ENCODE measurements around the gene GXYLT2. TPM values are rescaled to one million over a fixed set of nuclear protein-coding genes. Genes with fewer than 3 reads are reported as not detected.

The GXYLT2 gene
- total and polyA plus RNA-seq, 2 of the 13 experiments (the other 11 are each of a cell fraction or from before 2014, with no cell fraction given) = 4.3 to 6.9 TPM

DNA sequence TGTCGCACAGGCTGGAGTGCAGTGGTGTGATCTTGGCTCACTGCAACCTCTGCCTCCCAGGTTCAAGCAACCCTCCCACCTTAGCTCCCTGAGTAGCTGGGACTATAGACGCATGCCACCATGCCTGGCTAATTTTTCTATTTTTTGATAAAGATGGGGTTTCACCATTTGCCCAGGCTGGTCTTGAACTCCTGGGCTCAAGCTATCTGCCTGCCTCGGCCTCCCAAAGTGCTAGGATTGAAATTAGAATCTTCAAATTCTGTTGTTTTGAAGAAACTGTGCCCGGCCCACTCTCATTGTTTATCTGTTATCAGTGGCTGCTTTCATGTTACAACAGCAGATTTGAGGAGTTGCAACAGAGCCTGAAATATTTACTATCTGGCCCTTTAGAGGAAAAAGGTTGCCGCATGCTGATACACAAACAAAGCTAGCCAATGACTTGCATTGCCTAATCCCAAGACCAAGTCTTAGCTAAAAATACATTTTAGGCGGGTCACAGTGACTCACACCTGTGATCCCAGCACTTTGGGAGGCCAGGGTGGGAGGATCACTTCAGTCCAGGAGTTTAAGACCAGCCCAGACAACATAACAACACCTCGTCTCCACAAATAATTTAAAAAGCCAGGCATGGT lies 65.6 kb downstream of the GXYLT2 start (continued):
- no peak for TF ChIP-seq TCF12 (IDR thresholded peaks at IDR 0.05)
- peak; percentile 47; the same call in 1 of the 2 replicates for TF ChIP-seq TCF12 (CRISPR knock-in tag; IDR thresholded peaks at IDR 0.05)
- no peak for TF ChIP-seq CCDC6 (CRISPR knock-in tag; IDR thresholded peaks at IDR 0.05)
- TF ChIP-seq HES4 (CRISPR knock-in tag; IDR thresholded peaks at IDR 0.05; ENCODE audit: borderline replicate concordance) = no peak
- no peak for TF ChIP-seq ZNF30 (CRISPR knock-in tag; IDR thresholded peaks at IDR 0.05)
- TF ChIP-seq EZH2 (conservative IDR thresholded peaks at IDR 0.05; ENCODE audit: low read depth, low read length) = no peak
- no peak for TF ChIP-seq ZNF431 (CRISPR knock-in tag; IDR thresholded peaks at IDR 0.05; ENCODE audit: borderline replicate concordance, low read depth)
- TF ChIP-seq ZNF143 (CRISPR knock-in tag; IDR thresholded peaks at IDR 0.05) = no peak
- no peak for TF ChIP-seq ZNF570 (CRISPR knock-in tag; IDR thresholded peaks at IDR 0.05; ENCODE audit: borderline replicate concordance)
- no peak for TF ChIP-seq ZNF562 (CRISPR knock-in tag; IDR thresholded peaks at IDR 0.05; ENCODE audit: borderline replicate concordance)
- no peak for TF ChIP-seq PHB2 (IDR thresholded peaks at IDR 0.05; ENCODE audit: partially characterized antibody)
- no peak for TF ChIP-seq DR1 (CRISPR knock-in tag; IDR thresholded peaks at IDR 0.05)
- no peak for TF ChIP-seq MAF1 (CRISPR knock-in tag; IDR thresholded peaks at IDR 0.05; ENCODE audit: borderline replicate concordance)
- TF ChIP-seq ZNF501 (CRISPR knock-in tag; IDR thresholded peaks at IDR 0.05) = no peak
- TF ChIP-seq HNF4A (CRISPR knock-in tag; IDR thresholded peaks at IDR 0.05) = peak; percentile 73
- TF ChIP-seq, protein P1, sequence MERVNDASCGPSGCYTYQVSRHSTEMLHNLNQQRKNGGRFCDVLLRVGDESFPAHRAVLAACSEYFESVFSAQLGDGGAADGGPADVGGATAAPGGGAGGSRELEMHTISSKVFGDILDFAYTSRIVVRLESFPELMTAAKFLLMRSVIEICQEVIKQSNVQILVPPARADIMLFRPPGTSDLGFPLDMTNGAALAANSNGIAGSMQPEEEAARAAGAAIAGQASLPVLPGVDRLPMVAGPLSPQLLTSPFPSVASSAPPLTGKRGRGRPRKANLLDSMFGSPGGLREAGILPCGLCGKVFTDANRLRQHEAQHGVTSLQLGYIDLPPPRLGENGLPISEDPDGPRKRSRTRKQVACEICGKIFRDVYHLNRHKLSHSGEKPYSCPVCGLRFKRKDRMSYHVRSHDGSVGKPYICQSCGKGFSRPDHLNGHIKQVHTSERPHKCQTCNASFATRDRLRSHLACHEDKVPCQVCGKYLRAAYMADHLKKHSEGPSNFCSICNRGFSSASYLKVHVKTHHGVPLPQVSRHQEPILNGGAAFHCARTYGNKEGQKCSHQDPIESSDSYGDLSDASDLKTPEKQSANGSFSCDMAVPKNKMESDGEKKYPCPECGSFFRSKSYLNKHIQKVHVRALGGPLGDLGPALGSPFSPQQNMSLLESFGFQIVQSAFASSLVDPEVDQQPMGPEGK (CRISPR knock-in tag; IDR thresholded peaks at IDR 0.05) = peak; percentile 58
- no peak for TF ChIP-seq PCBP2 (optimal IDR thresholded peaks at IDR 0.05; ENCODE audit: low read depth, low read length, poor library complexity, severe bottlenecking)
- TF ChIP-seq KAT7 (CRISPR knock-in tag; IDR thresholded peaks at IDR 0.05; ENCODE audit: borderline replicate concordance) = no peak
- peak; percentile 96 for TF ChIP-seq SOX13 (IDR thresholded peaks at IDR 0.05)
- TF ChIP-seq SOX13 (CRISPR knock-in tag; conservative IDR thresholded peaks at IDR 0.05 in 1 of 2, IDR thresholded peaks at IDR 0.05 in 1 of 2) = peak in 1 of 2 experiments; percentile 97; a peak in 2 of 4 replicates
- TF ChIP-seq KLF11 (CRISPR knock-in tag; IDR thresholded peaks at IDR 0.05) = no peak
- TF ChIP-seq FOXM1 (CRISPR knock-in tag; IDR thresholded peaks at IDR 0.05) = no peak
- TF ChIP-seq, protein P2, sequence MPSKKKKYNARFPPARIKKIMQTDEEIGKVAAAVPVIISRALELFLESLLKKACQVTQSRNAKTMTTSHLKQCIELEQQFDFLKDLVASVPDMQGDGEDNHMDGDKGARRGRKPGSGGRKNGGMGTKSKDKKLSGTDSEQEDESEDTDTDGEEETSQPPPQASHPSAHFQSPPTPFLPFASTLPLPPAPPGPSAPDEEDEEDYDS (CRISPR knock-in tag; IDR thresholded peaks at IDR 0.05) = 0 out of 2 replicates have a peak, but pooled peaks have one; percentile 19
- TF ChIP-seq NFE2 (CRISPR knock-in tag; IDR thresholded peaks at IDR 0.05) = no peak
- no peak for TF ChIP-seq RELA (CRISPR knock-in tag; IDR thresholded peaks at IDR 0.05)
- peak; percentile 37; the same call in 1 of the 2 replicates for TF ChIP-seq ZFY (CRISPR knock-in tag; IDR thresholded peaks at IDR 0.05)
- TF ChIP-seq, protein P3, sequence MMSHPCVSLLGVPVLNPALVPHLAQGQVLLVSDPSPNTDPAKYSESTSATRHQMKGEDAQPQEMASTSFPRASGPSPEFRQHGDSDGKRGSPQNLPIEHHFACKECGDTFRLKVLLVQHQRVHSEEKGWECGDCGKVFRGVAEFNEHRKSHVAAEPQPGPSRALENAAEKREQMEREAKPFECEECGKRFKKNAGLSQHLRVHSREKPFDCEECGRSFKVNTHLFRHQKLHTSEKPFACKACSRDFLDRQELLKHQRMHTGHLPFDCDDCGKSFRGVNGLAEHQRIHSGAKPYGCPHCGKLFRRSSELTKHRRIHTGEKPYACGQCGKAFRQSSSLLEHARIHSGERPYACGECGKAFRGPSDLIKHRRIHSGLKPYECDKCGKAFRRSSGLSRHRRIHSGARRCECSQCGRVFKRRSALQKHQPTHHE (CRISPR knock-in tag; IDR thresholded peaks at IDR 0.05; ENCODE audit: borderline replicate concordance) = no peak; the same call in 1 of the 2 replicates
- TF ChIP-seq JARID2 (CRISPR knock-in tag; IDR thresholded peaks at IDR 0.05; ENCODE audit: insufficient replicate concordance) = no peak
- TF ChIP-seq JDP2 (CRISPR knock-in tag; IDR thresholded peaks at IDR 0.05; ENCODE audit: borderline replicate concordance) = no peak
- TF ChIP-seq NR2F2 (IDR thresholded peaks at IDR 0.05; ENCODE audit: borderline replicate concordance, low read depth) = peak; percentile 55; the same call in 1 of the 2 replicates

Measured in HepG2 (cell line).